GM12878 (cell line): ENCODE data around the gene KRT6B.

ENCODE experiments used
- HDAC6 ChIP-seq: fragments of 200-600 bp; sonication (generic); IDR thresholded peaks from one replicate; pipeline ENCODE4 v1.8.0; 2017; ENCODE audit warnings: antibody characterized with exemption; ENCODE audit not compliant: unreplicated experiment
- JUNB ChIP-seq: IDR thresholded peaks from 2 replicates; pipeline ENCODE4 v1.6.1; 2016; ENCODE audit warnings: antibody characterized with exemption, mild to moderate bottlenecking
- SMC3 ChIP-seq: IDR thresholded peaks from 2 replicates; pipeline ENCODE4 v1.6.1; 2011; ENCODE audit warnings: low read length, improper control_type of control experiment, borderline replicate concordance
- TF ChIP-seq, protein P1 (sequence below): fragments of 450-650 bp; IDR thresholded peaks from 2 replicates; pipeline ENCODE4 v1.6.1; 2017; ENCODE audit warnings: antibody characterized with exemption, mild to moderate bottlenecking, moderate library complexity
- TF ChIP-seq, protein P2 (sequence below): fragments of 450-650 bp; IDR thresholded peaks from 2 replicates; pipeline ENCODE4 v1.6.1; 2016; ENCODE audit warnings: mild to moderate bottlenecking

DNA sequence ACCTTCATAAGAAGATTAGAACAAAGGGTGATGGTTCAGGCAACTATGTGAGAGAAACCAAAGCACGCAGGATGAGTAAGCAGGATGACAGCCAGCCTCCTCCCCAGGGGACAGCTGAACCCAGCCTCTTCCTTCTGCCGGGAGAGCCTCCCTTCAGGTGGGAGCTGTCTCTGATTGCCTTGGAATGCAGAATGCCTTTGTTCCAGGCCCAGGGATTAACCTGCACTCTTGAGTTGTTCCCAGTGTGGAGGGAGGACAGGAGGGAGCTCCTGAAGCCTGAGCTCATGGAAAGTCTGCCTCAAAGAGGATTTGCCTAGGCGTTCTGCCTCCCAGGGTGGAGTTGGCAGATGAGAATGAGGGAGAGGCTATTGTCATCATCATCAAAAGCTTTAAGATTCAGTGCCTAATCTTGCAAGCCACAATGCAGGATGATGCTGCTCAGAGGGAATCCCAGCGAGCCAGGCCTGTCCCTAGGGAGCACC lies 44.7 kb upstream of the KRT6B start:
- no peak for TF ChIP-seq SMC3
- no peak for TF ChIP-seq HDAC6
- TF ChIP-seq JUNB, result no peak
- TF ChIP-seq, protein P1, sequence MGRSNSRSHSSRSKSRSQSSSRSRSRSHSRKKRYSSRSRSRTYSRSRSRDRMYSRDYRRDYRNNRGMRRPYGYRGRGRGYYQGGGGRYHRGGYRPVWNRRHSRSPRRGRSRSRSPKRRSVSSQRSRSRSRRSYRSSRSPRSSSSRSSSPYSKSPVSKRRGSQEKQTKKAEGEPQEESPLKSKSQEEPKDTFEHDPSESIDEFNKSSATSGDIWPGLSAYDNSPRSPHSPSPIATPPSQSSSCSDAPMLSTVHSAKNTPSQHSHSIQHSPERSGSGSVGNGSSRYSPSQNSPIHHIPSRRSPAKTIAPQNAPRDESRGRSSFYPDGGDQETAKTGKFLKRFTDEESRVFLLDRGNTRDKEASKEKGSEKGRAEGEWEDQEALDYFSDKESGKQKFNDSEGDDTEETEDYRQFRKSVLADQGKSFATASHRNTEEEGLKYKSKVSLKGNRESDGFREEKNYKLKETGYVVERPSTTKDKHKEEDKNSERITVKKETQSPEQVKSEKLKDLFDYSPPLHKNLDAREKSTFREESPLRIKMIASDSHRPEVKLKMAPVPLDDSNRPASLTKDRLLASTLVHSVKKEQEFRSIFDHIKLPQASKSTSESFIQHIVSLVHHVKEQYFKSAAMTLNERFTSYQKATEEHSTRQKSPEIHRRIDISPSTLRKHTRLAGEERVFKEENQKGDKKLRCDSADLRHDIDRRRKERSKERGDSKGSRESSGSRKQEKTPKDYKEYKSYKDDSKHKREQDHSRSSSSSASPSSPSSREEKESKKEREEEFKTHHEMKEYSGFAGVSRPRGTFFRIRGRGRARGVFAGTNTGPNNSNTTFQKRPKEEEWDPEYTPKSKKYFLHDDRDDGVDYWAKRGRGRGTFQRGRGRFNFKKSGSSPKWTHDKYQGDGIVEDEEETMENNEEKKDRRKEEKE, result no peak
- TF ChIP-seq, protein P2, sequence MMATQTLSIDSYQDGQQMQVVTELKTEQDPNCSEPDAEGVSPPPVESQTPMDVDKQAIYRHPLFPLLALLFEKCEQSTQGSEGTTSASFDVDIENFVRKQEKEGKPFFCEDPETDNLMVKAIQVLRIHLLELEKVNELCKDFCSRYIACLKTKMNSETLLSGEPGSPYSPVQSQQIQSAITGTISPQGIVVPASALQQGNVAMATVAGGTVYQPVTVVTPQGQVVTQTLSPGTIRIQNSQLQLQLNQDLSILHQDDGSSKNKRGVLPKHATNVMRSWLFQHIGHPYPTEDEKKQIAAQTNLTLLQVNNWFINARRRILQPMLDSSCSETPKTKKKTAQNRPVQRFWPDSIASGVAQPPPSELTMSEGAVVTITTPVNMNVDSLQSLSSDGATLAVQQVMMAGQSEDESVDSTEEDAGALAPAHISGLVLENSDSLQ, result no peak
